G401.6 (cell line): ENCODE data around the gene PRRG1.
"Not testable (repeated sequence)": the region's sequence is repeated elsewhere in the genome, so short reads cannot be mapped to it uniquely, and the experiment has no call there.

Experiments
- FAIRE-seq: peaks from 2 replicates; lab custom pipeline; 2012; peaks lifted over from hg19 to GRCh38; lab: Jason Lieb, UNC

The PRRG1 gene

DNA sequence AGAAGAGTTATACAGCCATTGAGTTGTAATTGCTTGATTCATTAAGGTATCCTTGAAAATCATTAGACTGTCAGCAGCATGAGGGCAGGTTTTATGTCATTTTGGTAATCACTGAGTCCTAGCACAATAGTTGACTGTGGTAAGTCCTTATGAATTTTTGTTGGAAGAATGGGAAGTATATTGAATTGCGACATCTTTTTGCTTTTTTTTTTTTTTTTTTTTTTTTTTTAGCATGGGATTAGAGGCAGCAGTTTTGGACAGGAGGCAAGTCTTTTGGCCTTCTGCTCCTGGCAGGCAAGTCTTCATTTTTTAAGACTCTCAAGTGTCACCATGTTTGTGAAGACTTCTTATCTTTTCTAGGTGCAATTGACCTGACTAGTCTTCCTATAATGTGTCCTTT, 29.7 kb downstream of the PRRG1 start:
- FAIRE-seq: no peak

DNA sequence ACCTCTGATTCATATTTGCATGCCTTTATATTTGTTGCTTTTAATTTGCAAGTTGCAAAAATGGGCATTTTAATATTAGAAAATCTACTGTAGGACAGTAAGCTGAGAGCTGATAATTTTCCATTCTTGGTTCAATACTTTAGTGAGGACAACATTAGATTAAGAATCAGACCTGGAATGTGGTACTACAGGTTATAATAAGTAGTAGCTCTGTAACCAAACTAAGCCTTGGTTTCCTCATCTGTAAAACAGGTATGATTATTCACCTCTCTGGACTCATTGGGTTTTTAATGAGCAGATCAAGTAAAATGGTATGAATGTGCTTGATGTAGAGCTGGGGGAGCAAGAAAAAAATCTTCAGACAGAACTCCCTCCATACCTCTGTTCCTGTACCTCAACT, 31.1 kb downstream of the PRRG1 start:
- no peak for FAIRE-seq

GRCh38 chrX:37380924-37381323, 31.8 kb downstream of the PRRG1 start:
- FAIRE-seq: no peak

GRCh38 chrX:37383313-37383712, 34.1 kb downstream of the PRRG1 start:
- FAIRE-seq: no peak

GRCh38 chrX:37388413-37388812, 39.2 kb downstream of the PRRG1 start:
- FAIRE-seq: no peak

DNA sequence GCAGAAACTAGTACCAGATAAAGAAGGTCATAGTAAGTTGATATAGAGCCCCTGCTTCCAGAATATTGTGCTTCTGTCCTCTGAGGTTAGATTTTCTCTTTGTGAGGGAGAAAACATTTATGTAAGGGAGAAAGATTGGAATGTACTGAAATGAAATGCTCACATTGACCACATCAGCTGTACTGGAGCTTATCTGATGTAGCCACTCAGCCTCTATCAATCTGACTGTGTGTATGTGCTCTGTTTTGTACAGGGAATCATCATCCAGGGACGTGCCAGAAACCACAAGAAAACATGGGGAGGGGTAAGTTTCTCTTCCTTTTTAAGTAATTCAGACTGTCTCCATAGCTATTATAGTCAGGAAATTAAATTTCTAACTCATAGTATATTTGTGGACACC, 56.8 kb downstream of the PRRG1 start:
- FAIRE-seq: no peak

DNA sequence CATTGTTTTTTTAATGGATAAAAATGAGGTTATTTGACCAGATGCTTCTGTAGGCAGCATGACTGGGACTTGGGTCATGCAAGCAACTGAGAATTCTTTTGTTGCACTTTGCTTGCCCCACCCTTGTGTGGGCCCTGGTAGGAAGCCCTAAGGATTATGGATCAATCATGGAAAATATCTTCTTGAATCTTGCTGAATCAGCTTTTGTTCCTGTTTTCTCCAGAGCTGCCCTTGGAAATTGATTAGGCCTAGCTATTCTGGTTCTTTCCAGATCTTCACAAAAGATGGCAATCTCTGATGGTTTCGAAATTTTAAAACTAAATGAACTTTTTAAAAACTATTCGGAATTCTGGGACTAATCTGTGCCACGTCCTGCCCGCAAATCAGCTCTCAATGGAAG, 58.6 kb downstream of the PRRG1 start:
- no peak for FAIRE-seq

GRCh38 chrX:37409278-37409677, 60.1 kb downstream of the PRRG1 start:
- no peak for FAIRE-seq

- FAIRE-seq: no peak
Measured at GRCh38 chrX:37420185-37420584, 71.0 kb downstream of the PRRG1 start.

- FAIRE-seq: no peak
Measured at GRCh38 chrX:37420756-37421155, 71.6 kb downstream of the PRRG1 start.

DNA sequence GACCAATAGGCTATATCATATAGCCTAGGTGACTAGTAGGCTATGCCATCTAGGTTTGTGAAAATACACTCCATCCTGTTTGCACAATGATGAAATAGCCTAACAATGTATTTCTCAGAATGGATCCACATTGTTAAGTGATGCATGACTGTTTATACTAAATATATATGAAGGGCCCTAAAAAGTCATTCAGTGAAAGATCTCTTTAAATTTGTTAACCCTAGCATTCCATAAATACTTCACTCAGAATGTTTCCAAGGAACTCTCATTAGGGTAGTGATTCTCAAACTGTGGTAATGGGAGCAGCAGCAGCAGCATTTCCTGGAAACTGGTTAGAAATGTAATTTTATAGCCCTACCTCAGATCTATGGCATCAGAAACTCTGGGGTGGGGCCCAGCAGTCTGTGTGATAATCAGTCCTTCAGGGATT, 74.9 kb downstream of the PRRG1 start:
- FAIRE-seq: no peak

- no peak for FAIRE-seq
Measured at GRCh38 chrX:37425370-37425769, 76.2 kb downstream of the PRRG1 start.

DNA sequence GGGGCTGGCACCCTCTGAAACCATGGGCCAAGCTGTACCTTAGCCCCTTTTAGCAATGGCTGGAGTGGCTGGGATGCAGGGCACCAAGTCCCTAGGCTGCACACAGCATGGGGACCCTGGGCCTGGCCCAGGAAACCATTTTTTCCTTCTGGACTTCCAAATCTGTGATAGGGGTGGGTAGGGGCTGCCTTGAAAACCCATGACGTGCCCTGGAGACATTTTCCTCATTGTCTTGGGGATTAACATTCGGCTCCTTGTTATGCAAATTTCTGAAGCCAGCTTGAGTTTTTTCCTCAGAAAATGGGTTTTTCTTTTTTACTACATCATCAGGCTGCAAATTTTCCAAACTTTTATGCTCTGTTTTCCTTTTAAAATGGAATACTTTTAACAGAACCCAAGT, 79.8 kb downstream of the PRRG1 start:
- not testable (repeated sequence) for FAIRE-seq

- no peak for FAIRE-seq
Measured at GRCh38 chrX:37434362-37434761, 85.2 kb downstream of the PRRG1 start.

- no peak for FAIRE-seq
Measured at GRCh38 chrX:37437160-37437559, 88.0 kb downstream of the PRRG1 start.

GRCh38 chrX:37441377-37441776, 92.2 kb downstream of the PRRG1 start:
- FAIRE-seq: no peak

DNA sequence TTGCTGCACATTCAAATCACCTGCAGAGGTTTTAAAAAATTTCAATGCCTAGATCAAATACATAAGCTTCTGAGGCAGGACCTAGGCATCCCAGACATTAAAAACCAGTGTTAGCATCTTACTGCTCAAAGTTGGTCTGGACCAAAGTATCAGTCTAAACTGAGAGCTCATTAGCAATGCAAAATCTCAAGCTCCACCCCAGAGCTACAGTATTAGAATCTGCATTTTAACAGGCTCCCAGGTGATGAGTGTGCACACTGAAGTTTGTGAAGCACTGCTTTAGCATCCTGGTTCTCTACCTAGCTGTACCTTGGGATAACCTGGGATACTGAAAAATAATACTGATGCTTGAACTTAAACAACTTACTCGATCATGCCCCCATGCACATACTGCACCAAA, 96.0 kb downstream of the PRRG1 start:
- no peak for FAIRE-seq

DNA sequence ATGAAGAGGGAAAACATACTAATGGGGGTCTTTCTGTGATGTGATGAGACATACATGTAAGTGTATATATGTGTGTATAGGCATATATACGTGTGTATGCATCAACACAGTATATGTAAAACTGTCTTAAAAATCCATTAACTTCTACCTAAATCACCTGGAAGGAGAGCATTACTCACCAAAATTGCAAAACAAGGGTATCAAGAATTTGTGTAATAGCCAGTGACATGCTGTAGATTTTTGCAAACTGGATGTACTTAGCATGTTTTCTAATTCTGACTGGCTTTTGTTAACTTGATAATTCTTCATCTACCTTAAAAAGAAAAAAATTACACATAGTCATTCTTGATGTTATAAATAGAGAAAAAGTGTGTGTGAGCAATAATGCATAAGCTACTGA, 104.7 kb downstream of the PRRG1 start:
- no peak for FAIRE-seq

DNA sequence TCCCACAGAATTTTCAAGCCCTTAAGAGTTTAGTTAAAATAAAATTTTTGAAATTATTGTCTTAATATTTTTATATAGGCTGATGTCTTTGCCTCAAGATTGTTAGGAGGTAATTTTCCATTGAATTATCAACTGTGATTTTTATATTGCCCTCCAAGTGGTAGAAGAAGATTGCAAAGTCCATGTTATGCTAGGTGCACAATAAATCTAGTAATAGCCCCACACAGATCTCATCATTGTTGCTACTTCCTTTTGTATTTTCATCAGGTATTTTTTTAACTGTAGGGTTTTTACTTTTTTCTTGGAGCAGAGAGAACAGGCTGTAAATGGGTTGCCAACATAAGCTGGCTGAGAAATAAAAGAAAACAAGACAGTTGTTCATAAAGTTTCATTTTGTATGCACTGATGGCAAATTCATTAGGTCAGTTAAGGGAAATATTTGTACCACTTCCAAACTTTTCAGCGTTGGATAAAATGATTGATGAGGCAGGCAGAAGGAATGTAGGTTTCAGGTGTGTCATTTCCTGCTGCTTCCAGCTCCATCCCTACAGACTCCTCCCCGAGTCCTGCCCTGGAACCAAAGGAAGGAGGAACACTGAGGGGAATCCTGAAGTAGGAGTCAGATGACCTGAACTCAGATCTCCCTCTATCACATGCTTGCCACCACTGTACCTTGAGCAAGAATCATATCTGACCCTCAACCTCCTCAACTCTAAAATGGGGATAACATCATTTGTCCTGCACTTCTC, 105.5 kb downstream of the PRRG1 start:
- FAIRE-seq: no peak

- no peak for FAIRE-seq
Measured at GRCh38 chrX:37455381-37455780, 106.2 kb downstream of the PRRG1 start.

DNA sequence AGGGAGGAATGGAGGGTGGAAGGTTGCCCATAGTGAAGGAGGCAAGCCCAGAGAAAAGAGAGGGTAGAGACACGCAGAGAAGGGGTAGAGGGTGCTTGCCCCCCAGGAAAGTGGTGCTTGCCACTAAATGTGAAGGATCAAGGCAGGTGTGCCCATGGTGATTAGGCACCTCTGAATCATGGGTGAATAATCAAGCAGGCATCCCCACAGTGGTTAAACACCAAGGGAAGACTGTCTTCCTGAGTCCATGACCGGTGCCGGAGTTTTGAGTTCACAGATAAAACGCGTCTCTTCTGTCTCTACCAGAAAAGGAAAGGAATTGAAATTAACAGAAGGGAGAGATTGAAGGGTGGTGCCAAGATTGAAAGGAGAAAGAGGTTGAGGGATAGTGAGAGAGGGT, 111.1 kb downstream of the PRRG1 start:
- not testable (repeated sequence) for FAIRE-seq

DNA sequence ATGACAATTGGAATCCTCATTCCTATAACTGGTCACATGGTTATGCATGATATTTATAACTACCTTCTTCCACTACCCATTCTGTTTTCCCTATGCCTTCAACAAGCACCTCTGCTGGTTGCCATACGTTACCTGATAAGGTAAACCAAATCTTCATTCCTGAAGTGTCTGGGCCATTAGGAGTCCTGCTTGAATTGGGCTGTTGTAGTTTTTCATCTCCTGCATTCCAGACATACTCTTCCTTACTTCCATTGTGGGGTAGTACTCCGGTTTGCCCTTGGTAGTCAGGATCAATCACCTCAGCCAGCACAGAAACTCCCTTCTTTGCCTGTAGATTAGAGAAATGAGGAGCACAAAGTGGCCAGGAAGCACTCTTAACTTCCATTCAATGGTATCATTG, 113.2 kb downstream of the PRRG1 start:
- no peak for FAIRE-seq

DNA sequence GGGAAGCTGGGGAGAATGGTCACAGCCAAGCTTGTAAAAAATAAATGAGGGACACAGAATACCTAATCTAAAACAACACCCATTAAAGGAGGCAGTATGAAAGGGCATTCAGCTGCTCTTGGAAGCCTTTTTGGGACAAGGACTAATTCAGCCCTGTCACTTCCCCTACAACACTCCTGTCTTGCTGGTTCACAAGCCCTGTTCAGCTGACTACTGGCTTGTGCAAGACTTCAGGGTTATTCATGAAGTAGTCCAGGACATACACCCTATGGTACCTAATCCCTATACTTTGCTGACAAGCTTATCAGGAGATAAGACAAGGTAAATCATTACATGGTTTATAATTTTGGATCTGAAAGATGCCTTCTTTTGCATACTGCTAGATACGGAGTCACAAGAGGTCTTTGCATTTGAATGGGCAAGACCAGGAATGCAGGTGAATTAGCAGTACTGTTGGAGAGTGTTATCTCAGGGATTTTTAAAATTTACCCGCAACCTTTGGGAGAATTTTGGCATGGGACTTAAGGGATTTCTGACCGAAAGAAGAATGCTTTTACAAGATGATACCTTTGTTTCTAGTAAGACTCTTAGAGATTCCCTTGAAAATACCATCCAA, 119.1 kb downstream of the PRRG1 start:
- FAIRE-seq: no peak

DNA sequence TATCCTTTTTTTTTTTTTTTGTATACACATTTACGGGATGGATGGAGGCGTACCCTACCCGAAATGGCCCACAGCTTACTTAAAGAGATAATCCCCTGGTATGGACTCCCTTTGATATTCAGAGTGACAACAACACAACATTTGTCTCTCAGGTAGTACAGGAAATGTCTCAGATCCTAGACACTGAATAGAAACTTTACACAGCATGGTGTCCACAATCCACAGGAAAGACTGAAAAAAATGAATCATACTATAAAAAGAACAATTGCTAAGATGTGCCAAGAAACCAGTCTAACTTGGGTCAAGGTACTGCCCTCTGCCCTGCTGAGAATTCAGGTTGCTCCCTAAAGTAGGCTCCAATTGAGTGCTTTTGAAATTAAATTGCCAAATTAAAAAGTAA, 121.5 kb downstream of the PRRG1 start:
- no peak for FAIRE-seq
